ENCODE data around the gene NFXL1.

NFXL1 gene

GRCh38 chr4:47882228-47882627 is 32.2 kb downstream of the NFXL1 start:
- DNase-seq = no peak

- DNase-seq = no peak
Measured at GRCh38 chr4:47879458-47879857, 34.9 kb downstream of the NFXL1 start.

GRCh38 chr4:47876784-47877546 is 37.4 kb downstream of the NFXL1 start:
- DNase-seq = no peak

GRCh38 chr4:47876310-47876709 is 38.1 kb downstream of the NFXL1 start:
- DNase-seq = no peak

- no peak for DNase-seq
Measured at GRCh38 chr4:47873877-47874541, 40.4 kb downstream of the NFXL1 start.

- DNase-seq = no peak
Measured at GRCh38 chr4:47863486-47863885, 50.9 kb downstream of the NFXL1 start.

GRCh38 chr4:47862297-47862696 is 52.1 kb downstream of the NFXL1 start:
- no peak for DNase-seq

- no peak for DNase-seq
Measured at GRCh38 chr4:47860305-47860704, 54.1 kb downstream of the NFXL1 start.

GRCh38 chr4:47858006-47858405 is 56.4 kb downstream of the NFXL1 start:
- no peak for DNase-seq

GRCh38 chr4:47856713-47857112 is 57.7 kb downstream of the NFXL1 start:
- DNase-seq = no peak

- DNase-seq = no peak
Measured at GRCh38 chr4:47855350-47855749, 59.0 kb downstream of the NFXL1 start.

GRCh38 chr4:47852136-47852535 is 62.2 kb downstream of the NFXL1 start:
- DNase-seq = no peak

GRCh38 chr4:47849466-47849865 is 64.9 kb downstream of the NFXL1 start:
- DNase-seq = no peak

- DNase-seq = no peak
Measured at GRCh38 chr4:47848041-47848440, 66.3 kb downstream of the NFXL1 start.

- DNase-seq = no peak
Measured at GRCh38 chr4:47842985-47843384, 71.4 kb downstream of the NFXL1 start.

- no peak for DNase-seq
Measured at GRCh38 chr4:47840291-47840690, 74.1 kb downstream of the NFXL1 start.

GRCh38 chr4:47839259-47839658 is 75.1 kb downstream of the NFXL1 start:
- no peak for DNase-seq

- DNase-seq = no peak
Measured at GRCh38 chr4:47838445-47838844, 75.9 kb downstream of the NFXL1 start.

GRCh38 chr4:47837908-47838294 is 76.5 kb downstream of the NFXL1 start, which contains the start of gene CORIN:
CORIN (minus strand) TSS chr4:47838067; CDS start chr4:47837949, 118 bp downstream.
- DNase-seq = no peak

GRCh38 chr4:47837094-47837907 is 77.1 kb downstream of the NFXL1 start:
- DNase-seq = no peak

- DNase-seq = peak in 1 of 2 experiments; percentile 4
Measured at GRCh38 chr4:47836641-47837093, 77.7 kb downstream of the NFXL1 start.

- DNase-seq = no peak
Measured at GRCh38 chr4:47835494-47835893, 78.9 kb downstream of the NFXL1 start.

GRCh38 chr4:47831026-47831679 is 83.2 kb downstream of the NFXL1 start:
- DNase-seq = no peak

Measured in cerebellar nuclear complex (tissue), 1 donor.